ENCODE data around the gene FZD1. TPM values are rescaled to one million over a fixed set of nuclear protein-coding genes. Genes with fewer than 3 reads are reported as not detected.

Gene FZD1
- total RNA-seq, 2 donors from 2014 or later: 16.9 to 27.0 TPM

DNA sequence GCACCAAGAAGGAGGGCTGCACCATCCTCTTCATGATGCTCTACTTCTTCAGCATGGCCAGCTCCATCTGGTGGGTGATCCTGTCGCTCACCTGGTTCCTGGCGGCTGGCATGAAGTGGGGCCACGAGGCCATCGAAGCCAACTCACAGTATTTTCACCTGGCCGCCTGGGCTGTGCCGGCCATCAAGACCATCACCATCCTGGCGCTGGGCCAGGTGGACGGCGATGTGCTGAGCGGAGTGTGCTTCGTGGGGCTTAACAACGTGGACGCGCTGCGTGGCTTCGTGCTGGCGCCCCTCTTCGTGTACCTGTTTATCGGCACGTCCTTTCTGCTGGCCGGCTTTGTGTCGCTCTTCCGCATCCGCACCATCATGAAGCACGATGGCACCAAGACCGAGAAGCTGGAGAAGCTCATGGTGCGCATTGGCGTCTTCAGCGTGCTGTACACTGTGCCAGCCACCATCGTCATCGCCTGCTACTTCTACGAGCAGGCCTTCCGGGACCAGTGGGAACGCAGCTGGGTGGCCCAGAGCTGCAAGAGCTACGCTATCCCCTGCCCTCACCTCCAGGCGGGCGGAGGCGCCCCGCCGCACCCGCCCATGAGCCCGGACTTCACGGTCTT, 1.9 kb downstream of the FZD1 start:
- H3K9me3 ChIP-seq: no peaks in the 10 kb centered on the region
- no peaks in the 10 kb centered on the region for H3K27me3 ChIP-seq
- TF ChIP-seq, protein P1, sequence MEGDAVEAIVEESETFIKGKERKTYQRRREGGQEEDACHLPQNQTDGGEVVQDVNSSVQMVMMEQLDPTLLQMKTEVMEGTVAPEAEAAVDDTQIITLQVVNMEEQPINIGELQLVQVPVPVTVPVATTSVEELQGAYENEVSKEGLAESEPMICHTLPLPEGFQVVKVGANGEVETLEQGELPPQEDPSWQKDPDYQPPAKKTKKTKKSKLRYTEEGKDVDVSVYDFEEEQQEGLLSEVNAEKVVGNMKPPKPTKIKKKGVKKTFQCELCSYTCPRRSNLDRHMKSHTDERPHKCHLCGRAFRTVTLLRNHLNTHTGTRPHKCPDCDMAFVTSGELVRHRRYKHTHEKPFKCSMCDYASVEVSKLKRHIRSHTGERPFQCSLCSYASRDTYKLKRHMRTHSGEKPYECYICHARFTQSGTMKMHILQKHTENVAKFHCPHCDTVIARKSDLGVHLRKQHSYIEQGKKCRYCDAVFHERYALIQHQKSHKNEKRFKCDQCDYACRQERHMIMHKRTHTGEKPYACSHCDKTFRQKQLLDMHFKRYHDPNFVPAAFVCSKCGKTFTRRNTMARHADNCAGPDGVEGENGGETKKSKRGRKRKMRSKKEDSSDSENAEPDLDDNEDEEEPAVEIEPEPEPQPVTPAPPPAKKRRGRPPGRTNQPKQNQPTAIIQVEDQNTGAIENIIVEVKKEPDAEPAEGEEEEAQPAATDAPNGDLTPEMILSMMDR (IDR thresholded peaks at IDR 0.05): no peak
- H3K4me3 ChIP-seq: peak overlapping the region; percentile 86 to 87
- H3K36me3 ChIP-seq: no peaks in the 10 kb centered on the region
- H3K27ac ChIP-seq: peak overlapping the region; percentile 96 to 97
- peaks cover 0 to 25% of the 10 kb centered on the region in 2 donors for H3K4me1 ChIP-seq
- no peak for DNase-seq (ENCODE audit: low spot score)

DNA sequence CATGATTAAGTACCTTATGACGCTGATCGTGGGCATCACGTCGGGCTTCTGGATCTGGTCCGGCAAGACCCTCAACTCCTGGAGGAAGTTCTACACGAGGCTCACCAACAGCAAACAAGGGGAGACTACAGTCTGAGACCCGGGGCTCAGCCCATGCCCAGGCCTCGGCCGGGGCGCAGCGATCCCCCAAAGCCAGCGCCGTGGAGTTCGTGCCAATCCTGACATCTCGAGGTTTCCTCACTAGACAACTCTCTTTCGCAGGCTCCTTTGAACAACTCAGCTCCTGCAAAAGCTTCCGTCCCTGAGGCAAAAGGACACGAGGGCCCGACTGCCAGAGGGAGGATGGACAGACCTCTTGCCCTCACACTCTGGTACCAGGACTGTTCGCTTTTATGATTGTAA, 2.5 kb downstream of the FZD1 start:
- Histone ChIP-seq H3K27me3 (no peaks in the 10 kb centered on the region), H3K9me3 (no peaks in the 10 kb centered on the region), H3K4me3 (peak overlapping the region; percentile 86 to 87), H3K4me1 (peaks cover 0 to 25% of the 10 kb centered on the region in 2 donors), H3K36me3 (no peaks in the 10 kb centered on the region), H3K27ac (peak overlapping the region; percentile 96 to 97)
- TF ChIP-seq, protein P1 (IDR thresholded peaks at IDR 0.05): no peak
- DNase-seq (ENCODE audit: low spot score): no peak

DNA sequence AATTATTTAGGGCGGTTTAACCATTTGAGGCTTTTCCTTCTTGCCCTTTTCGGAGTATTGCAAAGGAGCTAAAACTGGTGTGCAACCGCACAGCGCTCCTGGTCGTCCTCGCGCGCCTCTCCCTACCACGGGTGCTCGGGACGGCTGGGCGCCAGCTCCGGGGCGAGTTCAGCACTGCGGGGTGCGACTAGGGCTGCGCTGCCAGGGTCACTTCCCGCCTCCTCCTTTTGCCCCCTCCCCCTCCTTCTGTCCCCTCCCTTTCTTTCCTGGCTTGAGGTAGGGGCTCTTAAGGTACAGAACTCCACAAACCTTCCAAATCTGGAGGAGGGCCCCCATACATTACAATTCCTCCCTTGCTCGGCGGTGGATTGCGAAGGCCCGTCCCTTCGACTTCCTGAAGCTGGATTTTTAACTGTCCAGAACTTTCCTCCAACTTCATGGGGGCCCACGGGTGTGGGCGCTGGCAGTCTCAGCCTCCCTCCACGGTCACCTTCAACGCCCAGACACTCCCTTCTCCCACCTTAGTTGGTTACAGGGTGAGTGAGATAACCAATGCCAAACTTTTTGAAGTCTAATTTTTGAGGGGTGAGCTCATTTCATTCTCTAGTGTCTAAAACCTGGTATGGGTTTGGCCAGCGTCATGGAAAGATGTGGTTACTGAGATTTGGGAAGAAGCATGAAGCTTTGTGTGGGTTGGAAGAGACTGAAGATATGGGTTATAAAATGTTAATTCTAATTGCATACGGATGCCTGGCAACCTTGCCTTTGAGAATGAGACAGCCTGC, 3.1 kb downstream of the FZD1 start:
- Histone ChIP-seq H3K9me3 (no peaks in the 10 kb centered on the region), H3K27me3 (no peaks in the 10 kb centered on the region), H3K4me1 (peaks cover 0 to 25% of the 10 kb centered on the region in 2 donors), H3K36me3 (no peaks in the 10 kb centered on the region), H3K4me3 (peak overlapping the region; percentile 86 to 87), H3K27ac (peak overlapping the region; percentile 96 to 97)
- TF ChIP-seq, protein P1 (IDR thresholded peaks at IDR 0.05): no peak
- DNase-seq (ENCODE audit: low spot score): no peak

DNA sequence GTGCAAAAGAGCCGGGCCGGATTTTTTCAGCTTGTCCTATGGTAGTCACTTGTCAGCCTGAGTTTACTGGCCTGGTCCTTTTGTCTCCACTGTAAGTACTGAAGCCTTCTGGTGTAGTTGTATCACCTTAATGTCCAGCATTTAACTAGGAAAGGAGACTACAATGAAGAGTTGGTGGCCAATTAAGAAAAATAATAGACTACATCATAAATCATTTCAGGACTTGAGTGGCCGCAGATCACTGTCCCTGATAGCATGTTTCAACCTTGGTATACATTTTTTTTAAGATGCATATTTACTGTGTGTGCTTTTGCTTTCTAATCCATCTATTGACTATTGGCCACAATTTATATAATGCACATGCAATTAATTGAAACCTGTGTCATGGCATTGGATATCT, 6.1 kb downstream of the FZD1 start:
- Histone ChIP-seq H3K27me3 (no peaks in the 10 kb centered on the region), H3K4me1 (peaks cover 0 to 24% of the 10 kb centered on the region in 2 donors), H3K9me3 (no peaks in the 10 kb centered on the region), H3K27ac (no peak overlapping the region), H3K36me3 (no peaks in the 10 kb centered on the region), H3K4me3 (no peak overlapping the region)
- DNase-seq (ENCODE audit: low spot score): no peak
- TF ChIP-seq, protein P1 (IDR thresholded peaks at IDR 0.05): no peak

DNA sequence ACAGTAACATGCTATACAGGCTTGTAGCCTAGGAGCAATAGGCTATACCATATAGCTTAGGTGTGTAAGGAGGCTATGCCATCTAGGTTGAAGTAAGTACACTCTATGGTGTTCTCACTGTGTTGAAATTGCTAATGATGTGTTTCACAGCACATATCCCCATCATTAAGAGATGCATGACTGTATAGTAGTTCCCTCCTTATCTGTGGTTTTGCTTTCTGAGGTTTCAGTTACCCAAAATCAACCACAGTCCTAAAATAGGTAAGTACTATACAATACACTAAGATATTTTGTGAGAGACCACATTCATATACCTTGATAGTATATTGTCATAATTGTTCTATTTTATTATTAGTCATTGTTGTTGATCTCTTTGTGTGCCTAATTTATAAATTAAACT, 12.7 kb downstream of the FZD1 start:
- Histone ChIP-seq H3K4me3 (no peak overlapping the region), H3K27me3 (no peaks in the 10 kb centered on the region), H3K36me3 (no peaks in the 10 kb centered on the region), H3K9me3 (no peaks in the 10 kb centered on the region), H3K4me1 (no peaks in the 10 kb centered on the region), H3K27ac (no peak overlapping the region)
- no peak for DNase-seq (ENCODE audit: low spot score)
- TF ChIP-seq, protein P1 (IDR thresholded peaks at IDR 0.05): no peak
